DOHH2 (cell line): ENCODE results near the gene GMDS.
A peak's percentile ranks its signal among the peaks of the same experiment; 100 is the strongest.

Experiments
- H3F3A ChIP-seq: fragments of 200-600 bp; sonication (generic), shearing (Covaris generic); 2 replicates; pipeline ENCODE4 v1.6.0; 2016; ENCODE audit warnings: antibody characterized with exemption, mild to moderate bottlenecking; ENCODE audit not compliant: control insufficient read depth, insufficient read depth
- H3K27ac ChIP-seq: fragments of 200-600 bp; sonication (generic); 2 replicates; pipeline ENCODE4 v1.5.1; 2014; ENCODE audit warnings: low read depth, mild to moderate bottlenecking, low read length, moderate library complexity
- H3K27me3 ChIP-seq: fragments of 200-600 bp; sonication (generic); 2 replicates; pipeline ENCODE4 v1.6.1; 2014; ENCODE audit warnings: mild to moderate bottlenecking, low read length, mixed read lengths; ENCODE audit not compliant: control insufficient read depth
- H3K36me3 ChIP-seq: fragments of 200-600 bp; sonication (generic); 2 replicates; pipeline ENCODE4 v1.6.1; 2014; ENCODE audit warnings: mild to moderate bottlenecking, low read length, moderate library complexity, mixed read lengths; ENCODE audit not compliant: control insufficient read depth
- H3K4me1 ChIP-seq: fragments of 200-600 bp; sonication (generic); 2 replicates; pipeline ENCODE4 v1.6.1; 2014; ENCODE audit warnings: mild to moderate bottlenecking, low read length, mixed read lengths; ENCODE audit not compliant: control insufficient read depth
- H3K4me2 ChIP-seq: fragments of 200-600 bp; sonication (generic); 2 replicates; pipeline ENCODE4 v1.6.0; 2014; ENCODE audit warnings: mild to moderate bottlenecking, low read length, moderate library complexity
- H3K4me3 ChIP-seq: fragments of 200-600 bp; sonication (generic); 2 replicates; pipeline ENCODE4 v1.5.1; 2014; ENCODE audit warnings: mild to moderate bottlenecking, low read length, mixed read lengths
- H3K79me2 ChIP-seq: fragments of 200-600 bp; sonication (generic); 2 replicates; pipeline ENCODE4 v1.6.1; 2014; ENCODE audit warnings: mild to moderate bottlenecking, low read length, mixed read lengths; ENCODE audit not compliant: control insufficient read depth
- H3K9me2 ChIP-seq: fragments of 200-600 bp; sonication (generic); replicated peaks from 2 replicates; pipeline ENCODE4 v1.6.1; 2014; ENCODE audit warnings: mild to moderate bottlenecking, low read length, mixed read lengths; ENCODE audit not compliant: control insufficient read depth
- H3K9me3 ChIP-seq: fragments of 200-600 bp; sonication (generic); 2 replicates; pipeline ENCODE4 v1.6.1; 2014; ENCODE audit warnings: antibody characterized with exemption, low read length, mixed read lengths; ENCODE audit not compliant: control insufficient read depth, insufficient read depth
- H4K20me1 ChIP-seq: fragments of 200-600 bp; sonication (generic); 2 replicates; pipeline ENCODE4 v1.6.0; 2014; ENCODE audit warnings: low read depth, mild to moderate bottlenecking, antibody characterized with exemption, low read length, moderate library complexity; ENCODE audit not compliant: control insufficient read depth, insufficient read depth
- EZH2phosphoT487 ChIP-seq: fragments of 200-600 bp; sonication (generic); IDR thresholded peaks from 2 replicates; pipeline ENCODE4 v1.6.1; 2017; ENCODE audit warnings: borderline replicate concordance, mild to moderate bottlenecking, antibody characterized with exemption, low read length, moderate library complexity, mixed read lengths
- TF ChIP-seq, protein P1 (sequence below): fragments of 200-600 bp; sonication (generic); IDR thresholded peaks from one replicate; pipeline ENCODE4 v1.5.1; 2014; ENCODE audit warnings: antibody characterized with exemption, mild to moderate bottlenecking, low read depth, low read length; ENCODE audit not compliant: poor library complexity, severe bottlenecking

The GMDS gene

DNA sequence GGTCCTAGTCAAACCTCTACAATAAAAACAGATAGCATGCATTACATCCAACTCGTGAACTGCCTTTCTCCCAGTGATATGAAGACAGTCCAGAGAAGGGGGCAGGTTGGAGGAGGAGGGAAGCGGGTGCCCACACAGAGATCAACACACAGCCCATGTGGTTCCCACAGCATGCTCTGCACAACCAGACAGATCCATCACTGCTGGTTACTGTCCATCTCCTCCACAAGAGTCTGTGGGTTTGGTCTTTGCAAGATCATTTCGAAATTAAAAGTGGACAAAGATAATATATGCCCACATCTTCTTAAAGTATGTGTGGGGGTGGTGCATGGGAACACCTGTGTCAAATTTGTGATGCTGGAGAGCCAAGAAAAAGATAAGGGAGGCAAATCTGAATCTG, 215.5 kb downstream of the GMDS start:
- Histone ChIP-seq H3K79me2 (no peaks in the 10 kb centered on the region), H4K20me1 (peaks cover 25% of the 10 kb centered on the region), H3K9me3 (no peaks in the 10 kb centered on the region), H3K4me1 (peaks cover 13% of the 10 kb centered on the region), H3K36me3 (no peaks in the 10 kb centered on the region), H3K27ac (no peak overlapping the region), H3K4me3 (no peak overlapping the region), H3F3A (0 out of 2 replicates have a peak, but pooled peaks cover 5% of the 10 kb centered on the region), H3K4me2 (no peak overlapping the region), H3K27me3 (peaks cover 34% of the 10 kb centered on the region), H3K9me2 (no peaks in the 10 kb centered on the region)
- no peak for TF ChIP-seq EZH2phosphoT487
- TF ChIP-seq, protein P1, sequence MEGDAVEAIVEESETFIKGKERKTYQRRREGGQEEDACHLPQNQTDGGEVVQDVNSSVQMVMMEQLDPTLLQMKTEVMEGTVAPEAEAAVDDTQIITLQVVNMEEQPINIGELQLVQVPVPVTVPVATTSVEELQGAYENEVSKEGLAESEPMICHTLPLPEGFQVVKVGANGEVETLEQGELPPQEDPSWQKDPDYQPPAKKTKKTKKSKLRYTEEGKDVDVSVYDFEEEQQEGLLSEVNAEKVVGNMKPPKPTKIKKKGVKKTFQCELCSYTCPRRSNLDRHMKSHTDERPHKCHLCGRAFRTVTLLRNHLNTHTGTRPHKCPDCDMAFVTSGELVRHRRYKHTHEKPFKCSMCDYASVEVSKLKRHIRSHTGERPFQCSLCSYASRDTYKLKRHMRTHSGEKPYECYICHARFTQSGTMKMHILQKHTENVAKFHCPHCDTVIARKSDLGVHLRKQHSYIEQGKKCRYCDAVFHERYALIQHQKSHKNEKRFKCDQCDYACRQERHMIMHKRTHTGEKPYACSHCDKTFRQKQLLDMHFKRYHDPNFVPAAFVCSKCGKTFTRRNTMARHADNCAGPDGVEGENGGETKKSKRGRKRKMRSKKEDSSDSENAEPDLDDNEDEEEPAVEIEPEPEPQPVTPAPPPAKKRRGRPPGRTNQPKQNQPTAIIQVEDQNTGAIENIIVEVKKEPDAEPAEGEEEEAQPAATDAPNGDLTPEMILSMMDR = no peak

DNA sequence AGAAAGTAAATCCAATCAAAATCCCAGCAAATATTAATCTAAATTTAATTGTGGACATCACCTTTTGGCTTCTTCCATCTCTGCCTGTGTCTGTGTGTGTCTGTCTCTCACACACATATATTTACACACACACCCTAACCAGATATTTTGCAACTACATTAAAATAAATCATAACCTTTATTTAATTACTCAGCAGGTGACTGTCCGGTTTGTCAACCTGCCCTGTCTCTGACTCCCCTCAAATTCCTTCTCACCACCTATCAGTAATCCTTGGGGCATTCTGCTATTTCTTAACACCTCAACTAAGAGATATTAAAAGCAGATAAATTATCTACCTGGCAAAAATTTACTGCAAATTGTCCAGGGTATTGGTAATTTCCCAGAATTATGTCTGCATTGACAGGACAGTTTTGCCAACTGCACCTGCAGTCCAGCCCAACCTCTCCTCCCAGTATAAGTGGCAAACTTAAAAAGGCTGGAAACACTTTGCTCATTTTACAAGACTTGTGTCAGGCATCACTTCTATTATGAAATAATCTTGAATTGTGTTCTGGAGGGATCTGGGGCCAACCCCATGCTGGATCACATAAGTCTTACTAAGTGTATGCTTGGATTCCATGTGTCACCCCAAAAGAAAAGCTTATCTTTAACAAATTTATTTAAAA, 216.1 kb downstream of the GMDS start:
- no peaks in the 10 kb centered on the region for H3K9me2 ChIP-seq
- TF ChIP-seq, protein P1 = no peak
- no peak for TF ChIP-seq EZH2phosphoT487
- no peak overlapping the region for H3K4me2 ChIP-seq

DNA sequence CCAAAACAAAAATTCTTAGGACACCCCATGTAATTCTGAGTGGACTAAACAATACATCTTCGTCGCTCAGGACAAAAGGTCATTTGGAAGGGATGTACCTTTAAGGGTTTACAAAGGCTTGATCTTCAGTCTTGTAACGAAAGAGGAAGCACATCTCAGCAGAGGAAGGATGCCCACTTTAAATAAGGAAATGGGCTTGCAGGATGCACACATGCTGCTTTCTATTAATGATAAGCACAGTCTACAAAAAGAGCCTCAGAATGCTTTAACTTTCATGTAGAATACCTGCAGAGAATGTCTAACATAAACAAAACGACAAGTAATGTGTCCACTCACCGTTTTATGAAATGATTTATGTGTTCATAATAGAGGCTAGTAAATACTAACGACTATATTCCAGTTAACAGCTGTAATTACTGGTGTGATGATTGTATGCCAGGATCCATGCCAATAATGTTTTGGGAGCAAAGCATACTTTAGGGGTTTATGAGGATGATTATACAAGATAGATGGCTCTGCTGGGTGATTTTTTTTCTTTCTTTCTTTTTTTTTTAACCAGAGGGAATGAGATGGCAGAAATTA, 216.9 kb downstream of the GMDS start:
- peak overlapping the region; percentile 46 for H3K4me2 ChIP-seq
- TF ChIP-seq, protein P1 = no peak
- no peak for TF ChIP-seq EZH2phosphoT487
- H3K9me2 ChIP-seq = no peaks in the 10 kb centered on the region
- H3K9me3 ChIP-seq = no peaks in the 10 kb centered on the region
- H3K36me3 ChIP-seq = no peaks in the 10 kb centered on the region
- no peaks in the 10 kb centered on the region for H3K79me2 ChIP-seq
- peaks cover 34% of the 10 kb centered on the region for H3K27me3 ChIP-seq
- no peak overlapping the region for H3K27ac ChIP-seq
- peaks cover 13% of the 10 kb centered on the region for H3K4me1 ChIP-seq
- peaks cover 25% of the 10 kb centered on the region for H4K20me1 ChIP-seq
- H3K4me3 ChIP-seq = no peak overlapping the region
- H3F3A ChIP-seq = 0 out of 2 replicates have a peak, but pooled peaks cover 5% of the 10 kb centered on the region

More for the DNA sequence above, 216.1 kb downstream of the GMDS start:
- Histone ChIP-seq H3K9me3 (no peaks in the 10 kb centered on the region), H3K36me3 (no peaks in the 10 kb centered on the region), H4K20me1 (peaks cover 25% of the 10 kb centered on the region), H3K4me1 (peaks cover 13% of the 10 kb centered on the region), H3K27me3 (peaks cover 34% of the 10 kb centered on the region), H3K4me3 (no peak overlapping the region), H3K79me2 (no peaks in the 10 kb centered on the region), H3F3A (0 out of 2 replicates have a peak, but pooled peaks cover 5% of the 10 kb centered on the region), H3K27ac (no peak overlapping the region)
